Pancreas (tissue), 10 donors: ENCODE data around the gene TGFBR2. TPM values are rescaled to one million over a fixed set of nuclear protein-coding genes. Genes with fewer than 3 reads are reported as not detected.

ENCODE experiments used
- ATAC-seq, 4 donors: fragments of 200-7000 bp; cut with Tn5 transposase; one replicate each; pipeline versions ENCODE4 v1.8.0 to v1.9.1; 2020; ENCODE audit warnings: mild to moderate bottlenecking in 4 of 4, moderate library complexity in 4 of 4
- DNase-seq, 6 donors: peaks; one replicate each; pipeline ENCODE4 v3.0.0-alpha.2; 2020
- FAIRE-seq: peaks from 2 replicates; lab custom pipeline; 2012; peaks lifted over from hg19 to GRCh38; lab: Jason Lieb, UNC
- H3K27ac ChIP-seq, 4 donors: fragments of 200-600 bp; sonication (generic); 1 replicate in 3 of 4; 2 replicates in 1 of 4; pipeline versions ENCODE4 v1.5.0 to v1.8.0; 2020
- H3K27me3 ChIP-seq, 4 donors: fragments of 200-600 bp; one replicate each; pipeline ENCODE4 v1.8.0; 2021
- H3K36me3 ChIP-seq, 3 donors: fragments of 200-600 bp; sonication (generic) in 1 of 3; one replicate each; pipeline versions ENCODE4 v1.5.0 to v1.8.0; 2020 to 2021
- H3K4me1 ChIP-seq, 3 donors: fragments of 200-600 bp; one replicate each; pipeline ENCODE4 v1.8.0; 2021
- H3K4me3 ChIP-seq, 4 donors: fragments of 200-600 bp; sonication (generic) in 2 of 4; one replicate each; pipeline versions ENCODE4 v1.5.0 to v1.8.0; 2020 to 2021
- H3K9me3 ChIP-seq, 4 donors: fragments of 200-600 bp; one replicate each; pipeline ENCODE4 v1.8.0; 2021
- WGBS, 2 donors: extraction: QIAGEN DNeasy Blood & Tissue Kit; methylation state at CpG; one replicate each; pipeline ENCODE4 v1.1.7; 2013; 5-methylcytosine and 5-hydroxymethylcytosine counted together
- intact Hi-C, 3 donors: fragments of 100-400 bp; cut with DNase I; formaldehyde crosslinking; loops; one replicate each; pipeline versions ENCODE4 v1.11.1 to v1.14.2; 2022
- polyA plus RNA-seq, 2 donors: library from polyadenylated mRNA; stranded (reverse); fragments of 200-250 nt; gene quantifications; one replicate each; pipeline ENCODE4 v1.2.3, GENCODE V29; 2013
- total RNA-seq, 6 donors: library from RNA; stranded (reverse); fragmentation: NEBNext Ultra II Directional in 4 of 6; extraction: Animal tissue kit (Norgen Biotek cat#: 25700) in 4 of 6; gene quantifications; one replicate each; pipeline versions ENCODE4 v1.2.1 to v1.2.4, GENCODE V29; 2021 to 2023
- TF ChIP-seq, protein P1 (sequence below), 4 donors: fragments of 200-600 bp; sonication (generic) in 3 of 4; IDR thresholded peaks; one replicate each; pipeline versions ENCODE4 v1.5.0 to v1.8.0; 2021; ENCODE audit warnings: antibody characterized with exemption in 4 of 4
- donor health status: healthy with polysubstance abuse.
- donor health status: DM: no; HTN: no; CAD: no; lungs with moderate emphysema.
- donor health status: DM: no; HTN: no; CAD: no.
- donor health status: control.
- donor health status: control.
- donor health status: Bipolar disorder and iron deficiency.
- donor health status: DM: yes; HTN: yes; CAD: no.
- donor health status: DM: no; HTN: no; CAD: no.
- donor health status: DM: no; HTN: no; CAD: no.
- donor health status: DM: yes; HTN: yes; CAD: no.

Gene TGFBR2
- total and polyA plus RNA-seq, 8 donors: 9.0 to 60.8 (median 31.1) TPM

GRCh38 chr3:30681649-30682211 is 75.3 kb downstream of the TGFBR2 start:
- Histone ChIP-seq H3K4me1 (peaks cover 0 to 4% (median 3%) of the 10 kb centered on the region in 3 donors), H3K27ac (no peak overlapping the region), H3K27me3 (no peaks in the 10 kb centered on the region), H3K36me3 (peaks cover 0 to 13% (median 0%) of the 10 kb centered on the region in 3 donors), H3K4me3 (no peak overlapping the region), H3K9me3 (no peaks in the 10 kb centered on the region)
- DNase-seq (peak in 1 of 6 donors; percentile 28), FAIRE-seq (no peak), ATAC-seq (peak in 3 of 4 donors; percentile 40 to 48 (median 47))
- 71 to 74% methylated on average over 6 of the region's 6 CpGs for WGBS, 2 donors
- TF ChIP-seq, protein P1, sequence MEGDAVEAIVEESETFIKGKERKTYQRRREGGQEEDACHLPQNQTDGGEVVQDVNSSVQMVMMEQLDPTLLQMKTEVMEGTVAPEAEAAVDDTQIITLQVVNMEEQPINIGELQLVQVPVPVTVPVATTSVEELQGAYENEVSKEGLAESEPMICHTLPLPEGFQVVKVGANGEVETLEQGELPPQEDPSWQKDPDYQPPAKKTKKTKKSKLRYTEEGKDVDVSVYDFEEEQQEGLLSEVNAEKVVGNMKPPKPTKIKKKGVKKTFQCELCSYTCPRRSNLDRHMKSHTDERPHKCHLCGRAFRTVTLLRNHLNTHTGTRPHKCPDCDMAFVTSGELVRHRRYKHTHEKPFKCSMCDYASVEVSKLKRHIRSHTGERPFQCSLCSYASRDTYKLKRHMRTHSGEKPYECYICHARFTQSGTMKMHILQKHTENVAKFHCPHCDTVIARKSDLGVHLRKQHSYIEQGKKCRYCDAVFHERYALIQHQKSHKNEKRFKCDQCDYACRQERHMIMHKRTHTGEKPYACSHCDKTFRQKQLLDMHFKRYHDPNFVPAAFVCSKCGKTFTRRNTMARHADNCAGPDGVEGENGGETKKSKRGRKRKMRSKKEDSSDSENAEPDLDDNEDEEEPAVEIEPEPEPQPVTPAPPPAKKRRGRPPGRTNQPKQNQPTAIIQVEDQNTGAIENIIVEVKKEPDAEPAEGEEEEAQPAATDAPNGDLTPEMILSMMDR (IDR thresholded peaks at IDR 0.05): no peak
- intact Hi-C loops: no loop called here

DNA sequence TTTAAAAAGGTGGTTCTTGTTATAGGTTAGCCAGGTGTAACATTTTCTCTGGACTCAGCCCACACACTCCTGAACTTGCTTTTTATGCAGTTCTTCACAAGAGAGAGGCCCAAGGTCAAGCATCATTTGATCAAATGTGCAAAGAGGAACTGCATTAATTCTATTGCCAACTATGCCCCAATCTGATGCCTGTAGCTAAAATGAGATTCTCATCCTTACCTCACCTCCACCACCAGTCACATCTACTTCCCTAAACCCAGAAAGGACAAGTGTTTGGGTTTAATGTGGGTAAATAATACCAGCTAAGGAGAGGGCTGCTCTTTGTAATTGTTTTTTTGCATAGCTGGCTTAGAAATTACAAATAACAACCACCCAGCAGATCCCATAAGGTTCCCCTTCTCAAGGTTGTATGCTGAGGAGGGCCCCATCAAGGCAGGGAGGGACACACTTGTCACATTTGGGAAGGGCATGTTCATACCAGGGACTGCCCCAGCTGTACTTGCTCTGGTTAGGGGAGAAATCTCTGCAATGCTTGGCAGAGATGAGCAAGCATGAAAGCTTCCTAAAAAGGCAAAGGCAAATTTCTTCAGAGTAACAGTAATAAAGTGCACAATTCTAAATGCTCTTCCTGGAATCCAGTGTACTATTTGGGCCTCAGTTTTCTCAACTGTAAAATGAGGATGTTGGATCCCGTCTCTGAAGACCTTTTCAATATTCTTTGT is 76.2 kb downstream of the TGFBR2 start:
- H3K9me3 ChIP-seq: no peaks in the 10 kb centered on the region
- DNase-seq: no peak
- H3K4me1 ChIP-seq: peaks cover 0 to 4% (median 3%) of the 10 kb centered on the region in 3 donors
- peak in 1 of 4 donors; percentile 18 for ATAC-seq
- H3K27me3 ChIP-seq: no peaks in the 10 kb centered on the region
- 88 to 91% methylated on average over 1 of the region's 1 CpG for WGBS, 2 donors
- no peak overlapping the region for H3K27ac ChIP-seq
- no peak for FAIRE-seq
- H3K4me3 ChIP-seq: no peak overlapping the region
- peaks cover 0 to 5% (median 0%) of the 10 kb centered on the region in 3 donors for H3K36me3 ChIP-seq
- intact Hi-C loops: no loop called here
- TF ChIP-seq, protein P1 (IDR thresholded peaks at IDR 0.05): no peak

- ATAC-seq (no peak), FAIRE-seq (no peak), DNase-seq (no peak)
- WGBS, 2 donors: 90 to 93% methylated on average over 3 of the region's 3 CpGs
- H3K4me1 ChIP-seq: peaks cover 6 to 11% (median 9%) of the 10 kb centered on the region in 3 donors
- intact Hi-C loops: no loop called here
- no peaks in the 10 kb centered on the region for H3K36me3 ChIP-seq
- H3K4me3 ChIP-seq: no peak overlapping the region
- no peaks in the 10 kb centered on the region for H3K9me3 ChIP-seq
- H3K27ac ChIP-seq: no peak overlapping the region
- no peaks in the 10 kb centered on the region for H3K27me3 ChIP-seq
- TF ChIP-seq, protein P1 (IDR thresholded peaks at IDR 0.05): no peak
Observed at GRCh38 chr3:30683769-30684168, 77.4 kb downstream of the TGFBR2 start.

GRCh38 chr3:30684356-30684755 is 78.0 kb downstream of the TGFBR2 start:
- Histone ChIP-seq H3K4me3 (no peak overlapping the region), H3K4me1 (peaks cover 10 to 17% (median 13%) of the 10 kb centered on the region in 3 donors), H3K36me3 (no peaks in the 10 kb centered on the region), H3K9me3 (no peaks in the 10 kb centered on the region), H3K27ac (no peak overlapping the region), H3K27me3 (no peaks in the 10 kb centered on the region)
- TF ChIP-seq, protein P1 (IDR thresholded peaks at IDR 0.05): no peak
- WGBS, 2 donors: 84 to 86% methylated on average over 3 of the region's 3 CpGs
- no peak for ATAC-seq
- no peak for FAIRE-seq
- DNase-seq: no peak
- intact Hi-C loops: no loop called here

DNA sequence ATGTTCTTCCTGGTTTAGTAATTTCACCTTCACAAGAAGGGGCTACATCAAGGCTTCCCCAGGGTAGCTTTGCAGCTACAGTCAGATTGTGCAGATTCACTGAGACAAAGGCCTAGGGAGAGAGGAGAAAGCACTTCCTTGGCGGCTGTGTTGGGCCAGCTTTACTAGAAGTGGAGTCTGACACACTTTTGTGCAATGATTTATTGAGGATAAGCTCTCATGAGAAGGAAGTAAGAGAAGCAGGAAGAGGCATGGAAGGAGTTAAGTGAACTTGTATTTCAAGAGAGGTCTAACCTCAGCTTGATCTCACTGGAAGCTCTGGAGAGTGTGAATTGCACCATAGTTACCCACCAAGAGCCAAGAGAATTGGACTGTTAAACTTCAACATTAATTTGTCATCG is 78.9 kb downstream of the TGFBR2 start:
- no peaks in the 10 kb centered on the region for H3K27me3 ChIP-seq
- FAIRE-seq (no peak), ATAC-seq (no peak), DNase-seq (no peak)
- H3K36me3 ChIP-seq: no peaks in the 10 kb centered on the region
- H3K4me3 ChIP-seq: no peak overlapping the region
- intact Hi-C loops: no loop called here
- no peaks in the 10 kb centered on the region for H3K9me3 ChIP-seq
- WGBS, 2 donors: 97 to 98% methylated on average over 2 of the region's 2 CpGs
- TF ChIP-seq, protein P1 (IDR thresholded peaks at IDR 0.05): no peak
- peaks cover 10 to 19% (median 13%) of the 10 kb centered on the region in 3 donors for H3K4me1 ChIP-seq
- H3K27ac ChIP-seq: no peak overlapping the region
